ENCODE measurements around the gene INTS6. TPM values are rescaled to one million over a fixed set of nuclear protein-coding genes. Genes with fewer than 3 reads are reported as not detected.

Gene INTS6
- total RNA-seq (10 to 100 TPM; 60.9 to 67.0 (median 62.7) TPM), polyA plus RNA-seq (10 to 100 TPM; 23.7 to 31.3 TPM), total RNA-seq (169 reads per million, percentile 91 among the genes with 10 or more reads in this experiment)

- Mint-ChIP-seq H3K4me3 (peak within 1 kb of the TSS; percentile 86 to 99 (median 94)), H3K27me3 (no peaks in the 10 kb centered on the region), H3K4me1 (peaks cover 19 to 66% (median 45%) of the 10 kb centered on the region in 7 donors), H3K27ac (peak within 1 kb of the TSS; percentile 92 to 99 (median 96)), H3K36me3 (peaks cover 4 to 36% (median 8%) of the 10 kb centered on the region in 5 donors), H3K9me3 (peaks cover 0 to 8% (median 0%) of the 10 kb centered on the region in 11 donors)
- peak; percentile 91 for ATAC-seq
- intact Hi-C loops (cut with micrococcal nuclease): loop anchor here (1.0 to 10.0 kb wide), 30 partner anchors 17 to 1958 kb away; partner anchors contain the start of genes ALG11 (in 2 of the 2), CKAP2 (in 2 of the 2), PHF11 (in 2 of the 2) and SUGT1 (in 2 of the 2)
- Histone ChIP-seq H3K4me3 (ENCODE audit: low read length) (peak within 1 kb of the TSS; percentile 81), H3K27me3 (ENCODE audit: control insufficient read depth in 2 of 2, insufficient read depth in 2 of 2, low read length in 2 of 2) (no peaks in the 10 kb centered on the region), H3K36me3 (ENCODE audit: control insufficient read depth in 2 of 3, insufficient read depth in 3 of 3, low read length in 3 of 3) (peaks cover 0 to 21% (median 3%) of the 10 kb centered on the region in 3 experiments), H3K9me3 (ENCODE audit: control insufficient read depth in 2 of 3, low read length in 3 of 3) (no peaks in the 10 kb centered on the region), H3K4me1 (ENCODE audit: control insufficient read depth in 2 of 2, insufficient read depth in 2 of 2, low read length in 2 of 2) (peaks cover 27 to 32% of the 10 kb centered on the region in 2 donors), H3K27ac (ENCODE audit: low read depth, low read length) (peak within 1 kb of the TSS; percentile 99)
- peak; percentile 97 to 100 (median 99) for DNase-seq
- POLR2A ChIA-PET: interaction anchor here (0.5 to 7.3 kb wide), 58 partner anchors 9 to 1660 kb away, joined by 3 to 130 read pairs (median 7); partner anchors contain the start of genes ALG11, KPNA3 and SUGT1
- CTCF ChIA-PET: interaction anchor here (0.8 to 2.4 kb wide), 5 partner anchors 19 to 379 kb away, joined by 3 to 10 read pairs (median 4); no protein-coding TSS in a partner anchor
Measured at GRCh38 chr13:51452361-51453206, at the start of gene INTS6. TSS of gene INTS6 (minus strand) at chr13:51453036. CDS start at chr13:51452525, 511 bp downstream.

GRCh38 chr13:51502153-51502651, 49.4 kb upstream of the INTS6 start:
- Mint-ChIP-seq H3K36me3 (peaks cover 0 to 1% (median 0%) of the 10 kb centered on the region in 5 donors), H3K27ac (peak overlapping the region in 2 of 9 donors; percentile 3), H3K4me3 (no peak overlapping the region), H3K9me3 (no peaks in the 10 kb centered on the region), H3K4me1 (peaks cover 0 to 15% (median 0%) of the 10 kb centered on the region in 7 donors), H3K27me3 (peaks cover 0 to 14% (median 6%) of the 10 kb centered on the region in 5 donors)
- Histone ChIP-seq H3K27me3 (ENCODE audit: control insufficient read depth in 2 of 2, insufficient read depth in 2 of 2, low read length in 2 of 2) (no peaks in the 10 kb centered on the region), H3K4me3 (ENCODE audit: low read length) (no peak overlapping the region), H3K4me1 (ENCODE audit: control insufficient read depth in 2 of 2, insufficient read depth in 2 of 2, low read length in 2 of 2) (no peaks in the 10 kb centered on the region), H3K9me3 (ENCODE audit: control insufficient read depth in 2 of 3, low read length in 3 of 3) (no peaks in the 10 kb centered on the region), H3K27ac (ENCODE audit: low read depth, low read length) (no peak overlapping the region), H3K36me3 (ENCODE audit: control insufficient read depth in 2 of 3, insufficient read depth in 3 of 3, low read length in 3 of 3) (no peaks in the 10 kb centered on the region)
- no peak for DNase-seq
- ATAC-seq: no peak
- CTCF ChIA-PET: no interaction called here
- intact Hi-C loops (cut with micrococcal nuclease): no loop called here
- POLR2A ChIA-PET: no interaction called here

GRCh38 chr13:51501592-51502152, 48.8 kb upstream of the INTS6 start:
- H3K27me3 ChIP-seq (ENCODE audit: control insufficient read depth in 2 of 2, insufficient read depth in 2 of 2, low read length in 2 of 2): no peaks in the 10 kb centered on the region
- Mint-ChIP-seq H3K27ac (peak overlapping the region in 3 of 9 donors; percentile 3 to 29 (median 3)), H3K4me1 (peaks cover 0 to 15% (median 0%) of the 10 kb centered on the region in 7 donors), H3K27me3 (peaks cover 0 to 17% (median 6%) of the 10 kb centered on the region in 5 donors), H3K4me3 (no peak overlapping the region), H3K36me3 (peaks cover 0 to 1% (median 0%) of the 10 kb centered on the region in 5 donors), H3K9me3 (peaks cover 0 to 1% (median 0%) of the 10 kb centered on the region in 11 donors)
- ATAC-seq: no peak
- ChIA-PET POLR2A (no interaction called here), CTCF (no interaction called here)
- DNase-seq: no peak
- H3K36me3 ChIP-seq (ENCODE audit: control insufficient read depth in 2 of 3, insufficient read depth in 3 of 3, low read length in 3 of 3): no peaks in the 10 kb centered on the region
- H3K27ac ChIP-seq (ENCODE audit: low read depth, low read length): no peak overlapping the region
- H3K4me1 ChIP-seq (ENCODE audit: control insufficient read depth in 2 of 2, insufficient read depth in 2 of 2, low read length in 2 of 2): no peaks in the 10 kb centered on the region
- no peak overlapping the region for H3K4me3 ChIP-seq (ENCODE audit: low read length)
- no peaks in the 10 kb centered on the region for H3K9me3 ChIP-seq (ENCODE audit: control insufficient read depth in 2 of 3, low read length in 3 of 3)
- intact Hi-C loops (cut with micrococcal nuclease): no loop called here

- Mint-ChIP-seq H3K27ac (no peak overlapping the region), H3K4me1 (peaks cover 0 to 15% (median 0%) of the 10 kb centered on the region in 7 donors), H3K36me3 (peaks cover 0 to 1% (median 0%) of the 10 kb centered on the region in 5 donors), H3K27me3 (peaks cover 0 to 23% (median 6%) of the 10 kb centered on the region in 5 donors), H3K9me3 (peaks cover 0 to 1% (median 0%) of the 10 kb centered on the region in 11 donors), H3K4me3 (no peak overlapping the region)
- Histone ChIP-seq H3K27me3 (ENCODE audit: control insufficient read depth in 2 of 2, insufficient read depth in 2 of 2, low read length in 2 of 2) (no peaks in the 10 kb centered on the region), H3K4me3 (ENCODE audit: low read length) (no peak overlapping the region), H3K36me3 (ENCODE audit: control insufficient read depth in 2 of 3, insufficient read depth in 3 of 3, low read length in 3 of 3) (no peaks in the 10 kb centered on the region), H3K27ac (ENCODE audit: low read depth, low read length) (no peak overlapping the region), H3K4me1 (ENCODE audit: control insufficient read depth in 2 of 2, insufficient read depth in 2 of 2, low read length in 2 of 2) (no peaks in the 10 kb centered on the region), H3K9me3 (ENCODE audit: control insufficient read depth in 2 of 3, low read length in 3 of 3) (no peaks in the 10 kb centered on the region)
- ATAC-seq (no peak), DNase-seq (no peak)
- intact Hi-C loops (cut with micrococcal nuclease): no loop called here
- ChIA-PET CTCF (no interaction called here), POLR2A (no interaction called here)
Measured at GRCh38 chr13:51501096-51501495, 48.3 kb upstream of the INTS6 start.

GRCh38 chr13:51500687-51501086, 47.9 kb upstream of the INTS6 start:
- H3K27ac Mint-ChIP-seq: no peak overlapping the region
- no peaks in the 10 kb centered on the region for H3K4me1 ChIP-seq (ENCODE audit: control insufficient read depth in 2 of 2, insufficient read depth in 2 of 2, low read length in 2 of 2)
- ATAC-seq (no peak), DNase-seq (no peak)
- peaks cover 0 to 25% (median 6%) of the 10 kb centered on the region in 5 donors for H3K27me3 Mint-ChIP-seq
- H3K4me3 Mint-ChIP-seq: no peak overlapping the region
- peaks cover 0 to 15% (median 0%) of the 10 kb centered on the region in 7 donors for H3K4me1 Mint-ChIP-seq
- H3K4me3 ChIP-seq (ENCODE audit: low read length): no peak overlapping the region
- H3K36me3 ChIP-seq (ENCODE audit: control insufficient read depth in 2 of 3, insufficient read depth in 3 of 3, low read length in 3 of 3): no peaks in the 10 kb centered on the region
- ChIA-PET POLR2A (interaction anchor here (0.6 kb wide), 1 partner anchor 85 kb away, joined by 4 read pairs; no protein-coding TSS in a partner anchor), CTCF (interaction anchor here (0.7 kb wide), 1 partner anchor 298 kb away, joined by 4 read pairs; no protein-coding TSS in a partner anchor)
- intact Hi-C loops (cut with micrococcal nuclease): no loop called here
- H3K9me3 ChIP-seq (ENCODE audit: control insufficient read depth in 2 of 3, low read length in 3 of 3): no peaks in the 10 kb centered on the region
- H3K27ac ChIP-seq (ENCODE audit: low read depth, low read length): no peak overlapping the region
- H3K27me3 ChIP-seq (ENCODE audit: control insufficient read depth in 2 of 2, insufficient read depth in 2 of 2, low read length in 2 of 2): no peaks in the 10 kb centered on the region
- peaks cover 0 to 1% (median 0%) of the 10 kb centered on the region in 11 donors for H3K9me3 Mint-ChIP-seq
- H3K36me3 Mint-ChIP-seq: peaks cover 0 to 1% (median 0%) of the 10 kb centered on the region in 5 donors

GRCh38 chr13:51499841-51500240, 47.0 kb upstream of the INTS6 start:
- POLR2A ChIA-PET: no interaction called here
- no peaks in the 10 kb centered on the region for H3K4me1 ChIP-seq (ENCODE audit: control insufficient read depth in 2 of 2, insufficient read depth in 2 of 2, low read length in 2 of 2)
- Mint-ChIP-seq H3K9me3 (peaks cover 0 to 1% (median 0%) of the 10 kb centered on the region in 11 donors), H3K4me1 (peaks cover 0 to 15% (median 0%) of the 10 kb centered on the region in 7 donors), H3K4me3 (no peak overlapping the region), H3K27me3 (peaks cover 0 to 32% (median 6%) of the 10 kb centered on the region in 5 donors), H3K36me3 (peaks cover 0 to 1% (median 0%) of the 10 kb centered on the region in 5 donors), H3K27ac (no peak overlapping the region)
- no peaks in the 10 kb centered on the region for H3K9me3 ChIP-seq (ENCODE audit: control insufficient read depth in 2 of 3, low read length in 3 of 3)
- H3K4me3 ChIP-seq (ENCODE audit: low read length): no peak overlapping the region
- H3K27me3 ChIP-seq (ENCODE audit: control insufficient read depth in 2 of 2, insufficient read depth in 2 of 2, low read length in 2 of 2): no peaks in the 10 kb centered on the region
- H3K36me3 ChIP-seq (ENCODE audit: control insufficient read depth in 2 of 3, insufficient read depth in 3 of 3, low read length in 3 of 3): no peaks in the 10 kb centered on the region
- H3K27ac ChIP-seq (ENCODE audit: low read depth, low read length): no peak overlapping the region
- intact Hi-C loops (cut with micrococcal nuclease): no loop called here
- DNase-seq (no peak), ATAC-seq (no peak)
- CTCF ChIA-PET: interaction anchor here (0.7 kb wide), 1 partner anchor 299 kb away, joined by 4 read pairs; no protein-coding TSS in a partner anchor
